ENCODE results near the gene SULT6B1.
"Not testable (repeated sequence)": the region's sequence is repeated elsewhere in the genome, so short reads cannot be mapped to it uniquely, and the experiment has no call there.

Gene SULT6B1

DNA sequence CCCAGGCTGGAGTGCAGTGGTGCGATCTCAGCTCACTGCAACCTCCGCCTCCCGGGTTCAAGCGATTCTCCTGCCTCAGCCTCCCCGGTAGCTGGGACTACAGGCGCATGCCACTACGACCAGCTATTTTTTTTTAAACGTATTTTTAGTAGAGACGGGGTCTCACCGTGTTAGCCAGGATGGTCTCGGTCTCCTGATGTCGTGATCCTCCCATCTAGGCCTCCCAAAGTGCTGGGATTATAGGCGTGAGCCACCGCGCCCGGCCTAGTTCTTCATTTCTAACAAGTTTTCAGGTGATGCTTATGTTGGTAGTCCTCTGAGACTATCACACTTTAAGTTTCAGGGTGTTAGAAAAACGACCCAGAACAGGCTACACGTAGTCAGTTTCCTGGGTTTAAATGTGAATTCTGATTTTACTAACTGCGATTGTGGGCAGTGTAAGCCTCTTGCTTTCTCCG lies 7.4 kb upstream of the SULT6B1 start:
- not testable (repeated sequence) for DNase-seq

DNA sequence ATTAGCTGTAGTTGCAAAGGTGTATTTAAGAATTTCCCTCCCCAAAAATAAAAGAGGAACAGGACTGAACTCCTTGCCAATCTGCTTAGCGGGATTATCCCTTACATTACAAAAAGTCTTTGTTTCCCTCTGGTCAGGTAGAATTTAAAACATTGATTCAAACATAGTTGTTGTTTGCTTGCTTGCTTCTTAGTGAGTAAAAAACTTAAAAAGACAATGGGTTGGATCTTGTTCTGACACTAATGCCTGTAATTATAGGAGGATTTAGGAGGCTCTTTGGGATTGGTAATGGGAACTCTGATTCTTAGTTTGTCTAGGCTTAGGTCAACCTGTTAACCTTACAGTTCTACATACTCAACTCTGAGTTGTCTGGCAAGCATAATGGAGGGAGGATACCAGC lies 4.1 kb upstream of the SULT6B1 start:
- no peak for DNase-seq

DNA sequence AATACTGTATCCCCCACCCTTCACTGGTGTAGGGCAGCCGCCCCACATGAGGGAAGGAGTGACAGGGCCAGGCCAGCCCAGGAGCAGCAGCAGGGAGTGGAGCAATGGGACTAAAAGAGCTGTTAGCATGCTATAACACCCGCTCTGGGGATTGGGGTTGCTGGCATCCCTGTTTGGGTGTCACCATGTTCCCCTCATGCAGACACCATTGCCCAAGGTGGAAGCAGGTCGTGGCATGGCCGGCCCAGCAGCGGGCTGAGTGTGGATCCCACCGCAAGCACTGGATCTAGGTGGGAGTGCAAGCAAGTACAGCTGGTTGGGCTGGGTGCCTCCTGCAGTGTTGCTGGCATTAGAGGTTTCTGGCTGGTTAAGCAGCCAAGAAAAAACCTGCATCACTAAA lies 3.3 kb upstream of the SULT6B1 start:
- DNase-seq, result no peak

DNA sequence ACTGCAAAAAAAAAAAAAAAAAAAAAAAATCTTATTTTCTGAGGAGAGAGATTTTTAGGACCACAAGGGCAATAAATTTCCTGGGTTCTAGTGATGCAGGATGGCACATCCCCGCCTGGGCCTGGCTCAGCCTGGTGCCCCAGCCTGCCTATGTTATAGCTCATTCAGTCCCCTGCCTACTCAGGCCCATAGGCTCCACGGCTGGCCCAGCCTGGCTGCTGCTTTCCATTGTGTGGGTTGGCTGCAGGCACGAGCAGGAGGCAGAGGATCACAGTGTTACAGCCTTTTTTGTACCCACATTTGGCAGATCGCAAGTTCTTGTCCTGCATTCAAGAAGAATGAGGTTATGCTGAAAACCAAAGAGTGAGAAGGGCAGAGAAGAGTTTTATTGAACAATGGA lies 2.8 kb upstream of the SULT6B1 start:
- DNase-seq, result no peak

DNA sequence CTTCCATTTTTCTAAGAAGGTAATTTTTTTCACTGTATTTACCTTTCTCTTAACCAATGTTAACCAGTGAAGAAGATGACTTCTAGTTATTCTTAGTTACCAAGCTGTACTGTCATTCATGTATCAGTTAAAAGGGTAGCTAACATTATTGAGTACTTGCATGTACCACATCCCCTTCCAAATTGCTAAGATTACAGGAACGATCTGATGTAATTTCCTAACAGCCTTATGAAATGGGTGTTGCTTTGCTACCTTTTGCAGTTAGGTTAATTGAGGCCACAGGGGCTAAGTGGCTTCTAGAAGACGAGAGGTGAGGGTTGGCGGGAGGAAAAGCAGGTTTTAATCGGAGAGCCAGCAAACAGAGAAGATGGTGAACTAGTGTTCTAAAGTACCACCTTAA lies 1.8 kb upstream of the SULT6B1 start:
- DNase-seq, result no peak

DNA sequence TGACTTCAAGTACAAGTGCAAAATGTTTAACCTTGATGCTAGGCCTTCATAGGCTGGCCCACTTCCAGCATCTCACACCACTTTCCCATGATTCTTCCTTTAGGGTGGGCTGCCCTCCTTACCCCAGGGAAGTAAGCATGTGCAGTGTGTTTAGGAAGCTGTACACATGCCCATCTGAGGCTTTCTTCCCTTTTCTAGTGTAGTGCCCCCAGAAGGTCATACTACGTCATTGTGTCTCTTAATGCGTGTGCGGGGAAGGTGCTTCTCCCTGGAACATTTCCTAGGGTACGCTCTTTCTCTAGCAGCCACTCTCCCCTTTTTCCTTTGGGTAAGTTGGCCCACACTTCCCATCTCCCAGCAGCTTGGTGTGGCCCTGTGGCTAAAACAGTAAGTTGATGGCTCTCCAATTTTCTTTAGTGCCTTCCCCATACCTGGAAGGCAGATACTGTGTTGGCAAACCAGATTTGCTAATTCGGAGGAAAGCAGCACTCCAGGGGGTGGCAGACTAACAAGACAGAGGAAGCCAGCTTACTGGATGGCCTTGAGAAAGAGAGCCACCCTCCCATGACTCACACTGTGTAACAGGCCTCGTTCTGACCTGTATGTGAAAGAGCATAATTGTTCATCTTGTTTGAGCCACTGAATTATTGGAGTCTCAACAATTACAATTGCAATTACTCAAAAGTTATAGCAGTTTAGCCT lies 1.1 kb upstream of the SULT6B1 start:
- DNase-seq, result peak; percentile 15

DNA sequence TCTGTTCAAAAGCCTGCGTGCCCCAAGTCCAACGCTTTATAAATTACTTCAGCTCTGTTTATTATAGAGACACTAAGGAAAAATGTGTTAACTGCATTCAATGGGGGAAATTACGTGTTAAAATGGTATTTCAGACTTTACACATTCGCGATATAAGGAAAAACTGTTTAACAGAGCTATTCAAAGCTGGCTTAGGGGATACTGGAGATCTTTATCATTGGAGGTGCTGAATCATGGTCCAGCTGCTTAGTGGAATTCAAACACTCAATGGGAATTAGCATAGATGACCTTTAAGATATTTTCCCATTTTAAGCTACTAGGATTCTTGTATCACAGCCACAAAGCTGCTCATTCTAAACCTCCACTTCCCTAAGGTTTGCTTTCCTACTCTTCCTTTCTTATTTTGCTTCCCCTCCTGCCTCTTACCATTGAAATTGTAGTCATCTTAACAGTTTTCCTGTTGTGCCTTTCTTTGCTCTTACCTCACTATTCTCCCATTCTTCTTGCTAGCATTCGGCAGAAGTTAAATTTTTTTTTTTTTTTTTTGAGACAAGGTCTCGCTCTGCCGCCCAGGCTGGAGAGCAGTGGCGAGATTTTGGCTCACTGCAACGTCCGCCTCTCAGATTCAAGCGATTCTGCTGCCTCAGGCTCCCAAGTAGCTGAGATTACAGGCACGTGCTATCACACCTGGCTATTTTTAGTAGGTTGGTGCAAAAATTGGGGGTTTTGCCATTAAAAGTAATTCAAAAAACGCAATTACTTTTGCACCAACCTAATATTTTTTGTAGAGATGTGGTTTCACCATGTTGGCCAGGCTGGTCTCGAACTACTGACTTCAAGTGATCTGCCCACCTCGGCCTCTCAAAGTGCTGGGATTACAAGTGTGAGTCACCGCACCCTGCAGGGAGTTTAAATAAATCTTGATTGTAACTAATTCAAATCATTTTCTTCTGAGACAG lies 6.5 kb downstream of the SULT6B1 start:
- no peak for DNase-seq

DNA sequence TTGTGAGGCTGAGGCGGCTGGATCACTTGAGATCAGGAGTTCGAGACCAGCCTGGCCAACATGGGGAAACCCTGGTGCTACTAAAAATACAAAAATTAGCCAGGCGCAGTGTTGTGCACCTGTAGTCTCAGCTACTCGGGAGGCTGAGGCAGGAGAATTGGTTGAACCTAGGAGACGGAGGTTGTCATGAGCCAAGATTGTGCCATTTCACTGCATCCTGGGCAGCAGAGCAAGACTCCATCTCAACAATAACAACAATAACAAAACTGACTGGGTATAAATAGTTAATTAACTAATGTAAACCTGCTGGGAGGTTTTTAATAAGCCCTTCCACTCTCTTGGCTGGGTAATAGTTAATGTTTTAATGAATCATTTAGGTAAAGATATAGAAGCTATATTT lies 7.8 kb downstream of the SULT6B1 start:
- DNase-seq, result no peak

DNA sequence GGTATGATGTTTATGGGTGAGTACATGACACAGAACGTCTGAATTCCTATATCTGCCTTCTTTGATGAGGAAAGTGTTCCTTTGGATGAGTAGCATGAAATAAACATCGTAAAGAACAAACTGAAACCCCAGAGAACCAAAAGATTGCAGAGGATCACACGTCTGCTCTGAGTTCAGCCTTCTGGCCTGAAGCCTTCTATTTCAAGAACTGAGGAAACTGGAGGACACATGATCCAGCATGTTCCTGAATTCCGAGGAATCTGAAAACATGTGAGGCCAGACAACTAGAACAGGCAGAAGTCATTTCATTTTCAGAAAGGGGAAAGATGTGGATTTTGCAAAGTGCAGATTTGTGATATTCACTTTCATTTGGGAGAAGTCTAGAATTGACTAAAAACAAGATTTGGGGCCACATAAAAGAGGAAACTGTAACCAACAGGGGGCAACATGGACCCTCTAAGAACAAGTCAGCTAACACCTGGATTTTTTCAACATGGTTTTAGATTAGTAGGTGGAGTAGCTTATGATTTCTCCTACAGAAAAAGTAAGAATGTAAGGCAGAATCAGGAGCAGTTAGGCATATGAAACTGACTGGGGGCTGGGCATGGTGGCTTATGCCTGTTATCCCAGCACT lies 8.3 kb downstream of the SULT6B1 start:
- no peak for DNase-seq

DNA sequence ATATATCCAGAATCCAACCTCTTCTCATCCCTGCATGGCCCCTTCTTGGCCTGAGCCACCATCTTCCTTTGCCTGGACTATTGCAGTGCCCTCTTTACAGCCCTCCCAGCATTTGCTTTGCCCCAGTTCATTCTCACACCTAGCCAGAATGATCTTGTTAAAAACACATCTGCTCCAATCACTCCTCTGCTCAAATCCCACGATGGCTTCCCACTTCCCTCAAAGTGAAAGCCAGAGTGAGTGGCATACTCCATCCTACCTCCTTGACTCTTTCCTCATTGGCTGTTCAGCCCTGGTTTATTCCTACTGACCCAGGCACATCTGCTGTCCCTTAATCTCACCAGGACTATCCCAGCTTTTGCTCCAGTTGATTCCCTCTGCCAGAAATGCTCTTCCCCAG lies 14.7 kb downstream of the SULT6B1 start:
- DNase-seq, result no peak

DNA sequence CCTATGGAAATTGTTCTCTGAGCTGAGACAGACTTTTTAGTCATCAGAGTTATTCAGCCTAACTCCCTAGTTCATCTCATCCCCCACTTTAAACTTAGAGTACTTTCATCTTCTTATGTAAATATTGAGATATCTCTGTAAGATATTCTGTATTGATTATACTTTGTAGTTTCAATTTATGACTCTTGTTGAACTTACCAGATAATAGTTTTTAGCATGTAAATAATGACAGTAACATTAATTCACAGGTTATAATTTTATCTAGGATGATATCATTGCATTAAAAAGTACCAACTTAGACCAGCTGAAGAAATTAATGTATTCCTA lies 16.9 kb downstream of the SULT6B1 start:
- DNase-seq, result no peak

DNA sequence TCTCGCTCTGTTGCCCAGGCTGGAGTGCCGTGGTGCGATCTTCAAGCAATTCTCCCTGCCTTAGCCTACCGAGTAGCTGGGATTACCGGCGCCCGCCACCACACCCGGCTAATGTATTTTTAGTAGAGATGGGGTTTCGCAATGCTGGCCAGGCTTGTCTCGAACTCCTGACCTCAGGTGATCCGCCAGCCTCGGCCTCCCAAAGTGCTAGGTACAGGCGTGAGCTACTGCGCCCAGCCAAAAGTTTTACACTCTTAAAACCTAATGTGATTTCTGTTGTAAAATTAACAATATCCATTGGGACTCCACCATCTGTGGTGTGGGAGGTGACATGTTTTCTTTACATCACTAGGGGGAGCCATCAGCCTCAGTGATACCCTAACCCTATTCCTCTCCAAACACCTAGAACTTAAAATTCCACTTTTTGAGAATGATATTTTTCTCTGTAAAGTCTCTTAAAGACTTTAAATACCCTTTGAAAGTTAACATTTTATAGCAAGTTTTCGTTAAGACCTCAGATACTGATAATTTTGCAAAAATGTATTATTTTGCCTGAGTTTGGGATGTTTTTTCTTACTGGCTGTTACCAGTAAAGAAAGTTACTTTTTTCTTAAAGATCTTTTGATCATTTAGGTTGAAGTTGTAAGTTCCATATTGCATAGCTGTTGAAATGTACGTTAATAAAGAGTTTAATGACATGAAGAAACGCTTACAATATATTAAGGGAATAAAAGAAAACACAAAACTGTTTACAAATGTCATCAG lies 20.1 kb downstream of the SULT6B1 start:
- DNase-seq, result peak; percentile 56

DNA sequence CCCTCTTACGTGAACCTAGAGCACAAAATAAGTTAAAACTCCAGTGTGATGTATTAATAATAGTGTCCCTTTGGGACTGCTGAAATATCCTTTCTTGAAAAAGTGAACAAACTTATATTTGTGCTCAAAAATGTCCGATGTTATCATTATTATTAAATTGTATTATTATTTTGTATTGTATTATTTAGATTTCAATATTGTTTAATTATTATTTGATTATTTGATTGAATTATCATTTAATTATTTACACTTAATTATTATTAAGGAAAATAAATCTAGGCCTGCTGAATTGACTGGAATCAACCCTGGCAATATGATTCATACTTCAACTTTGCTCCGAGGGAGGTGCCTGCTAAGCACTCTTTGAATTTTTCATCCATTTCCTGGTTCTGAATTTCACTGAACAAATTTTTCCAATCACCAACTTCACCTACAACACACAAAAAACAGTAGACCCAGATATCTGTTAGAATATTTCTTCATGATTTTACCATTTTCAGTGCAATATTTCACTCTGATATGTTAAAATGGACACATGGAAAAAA lies 20.8 kb downstream of the SULT6B1 start:
- no peak for DNase-seq

DNA sequence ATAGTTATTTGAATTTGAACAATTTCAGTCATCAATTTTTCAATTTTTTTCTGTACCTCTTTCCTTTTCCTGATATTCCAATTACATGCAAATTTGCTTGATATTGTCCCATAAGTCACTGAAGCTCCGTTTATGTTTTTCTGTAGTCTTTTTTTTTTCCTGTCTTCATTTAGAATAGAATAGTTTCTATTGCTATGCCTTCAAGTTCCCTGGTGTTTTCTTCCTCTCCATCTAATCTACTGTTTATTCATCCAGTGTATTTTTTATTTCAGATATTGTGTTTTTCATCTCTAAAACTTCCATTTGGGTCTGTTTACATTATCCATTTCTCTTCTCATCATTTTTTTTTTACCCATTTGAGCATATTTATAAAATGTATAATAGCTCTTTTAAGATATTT lies 23.7 kb downstream of the SULT6B1 start:
- no peak for DNase-seq

DNA sequence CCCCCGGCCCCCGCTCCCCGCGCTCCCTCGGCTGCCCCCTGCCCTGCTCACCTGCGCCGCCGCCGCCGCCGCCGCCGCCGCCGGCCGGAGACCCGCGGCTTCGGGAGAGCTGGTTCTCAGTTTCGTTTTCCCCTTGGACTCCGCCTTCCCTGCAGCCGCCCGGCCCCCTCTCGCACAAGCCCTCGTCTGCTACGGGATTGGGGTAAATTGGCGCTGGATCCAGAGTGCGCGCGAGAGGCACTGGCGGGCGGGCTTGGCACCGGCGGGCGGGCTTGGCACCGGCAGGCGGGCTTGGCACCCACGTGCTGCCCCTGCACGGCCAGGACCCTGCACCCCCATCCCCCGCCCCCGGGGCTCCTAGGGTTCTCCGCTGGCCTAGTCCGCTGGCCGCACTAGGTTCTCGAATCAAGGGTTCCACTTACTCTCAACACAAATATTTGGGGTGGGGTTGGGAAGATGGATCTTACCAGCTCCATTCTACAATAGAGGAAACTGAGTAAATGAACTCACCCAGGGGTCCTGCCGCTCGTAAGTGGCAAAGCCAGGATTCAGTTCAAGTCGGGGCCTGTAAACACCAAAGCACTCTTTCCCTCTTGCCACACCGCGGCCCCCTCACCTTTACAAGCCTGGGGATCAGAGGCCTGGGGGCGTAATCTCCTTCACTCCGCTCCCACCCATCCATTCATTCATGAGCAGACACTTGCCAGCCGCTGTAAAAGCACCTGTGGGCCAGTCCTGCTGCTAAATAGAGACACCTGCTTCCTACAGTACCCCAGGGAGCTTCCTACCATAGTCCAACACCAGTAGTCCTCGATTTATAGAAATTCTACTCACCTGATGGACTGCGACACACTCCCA lies 31.4 kb downstream of the SULT6B1 start, which contains the start of gene EIF2AK2:
EIF2AK2 (minus strand) TSS at position 124 of the 858 bp plus-strand sequence. CDS start 9,174 bp downstream, outside the sequence.
- peak; percentile 90 for DNase-seq

DNA sequence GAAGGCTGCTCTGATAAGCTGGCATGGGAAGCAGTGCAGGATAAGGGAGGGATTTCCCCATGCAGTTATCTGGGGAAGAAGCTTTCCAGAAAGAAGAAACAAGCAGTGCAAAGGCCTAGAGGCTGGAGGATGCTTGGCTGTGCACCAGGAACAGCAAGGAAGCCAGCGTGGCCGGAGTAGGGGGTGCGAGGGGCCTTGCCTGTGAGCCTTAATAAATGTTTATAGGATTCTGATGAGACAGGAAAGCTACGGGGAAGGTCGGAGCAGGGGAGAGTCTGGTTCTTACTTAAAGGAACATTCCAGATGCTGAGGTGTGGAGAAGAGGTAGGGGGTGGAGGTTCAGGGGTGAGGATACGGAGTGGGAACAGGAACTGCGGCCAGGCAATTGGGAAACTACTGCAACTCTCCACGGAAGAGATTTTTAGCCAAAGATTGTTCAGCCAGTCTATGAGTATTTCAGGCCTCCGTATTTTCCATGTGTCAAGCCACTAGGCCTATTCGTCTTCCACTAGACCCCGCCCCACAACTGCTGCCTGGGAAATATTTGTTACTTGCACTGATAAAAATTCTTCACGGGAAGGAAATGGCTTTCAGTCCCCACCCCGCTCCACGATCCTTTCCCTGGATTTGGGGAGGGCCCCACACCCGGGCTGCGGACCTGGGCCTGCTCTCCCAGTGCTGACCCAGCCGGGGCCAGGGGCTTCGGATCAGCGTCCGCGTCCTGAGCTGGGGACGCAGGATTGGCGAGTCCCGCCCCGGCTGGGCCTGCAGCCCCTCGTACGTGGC lies 32.2 kb downstream of the SULT6B1 start:
- peak; percentile 31 for DNase-seq

DNA sequence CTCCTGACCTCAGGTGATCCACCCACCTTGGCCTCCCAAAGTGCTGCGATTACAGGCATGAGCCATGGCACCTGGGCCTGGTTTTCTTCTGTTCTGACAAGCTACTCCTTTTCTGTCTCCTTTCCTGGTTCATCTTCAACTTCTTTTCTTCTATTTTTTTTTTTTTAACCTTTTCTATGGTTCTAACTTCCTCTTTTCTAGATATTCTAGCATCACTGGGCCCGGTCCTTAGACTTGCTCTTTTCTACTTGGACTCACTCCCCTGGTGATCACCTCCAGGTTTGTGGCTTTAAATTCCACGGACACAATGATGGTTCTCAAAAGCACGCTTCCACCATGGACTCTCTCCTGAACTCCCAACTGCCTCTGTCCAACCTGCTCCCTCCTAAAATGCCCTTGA lies 33.7 kb downstream of the SULT6B1 start:
- no peak for DNase-seq

DNA sequence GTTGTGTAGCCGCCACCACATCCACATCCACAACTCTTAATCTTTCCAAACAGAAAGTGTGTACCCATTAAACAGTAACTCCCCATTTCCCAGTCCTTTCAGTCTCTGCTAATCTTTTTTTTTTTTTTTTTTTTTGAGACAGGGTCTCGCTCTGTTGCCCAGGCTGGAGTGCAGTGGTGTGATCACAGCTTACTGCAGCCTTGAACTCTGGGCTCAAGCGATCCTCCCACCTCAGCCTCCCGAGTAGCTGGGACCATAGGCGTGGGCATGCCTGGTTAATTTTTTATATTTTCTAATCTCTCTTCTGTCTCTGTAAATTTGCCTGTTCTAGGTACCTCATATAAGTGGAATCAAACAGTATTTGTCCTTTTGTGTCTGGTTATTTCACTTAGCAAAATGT lies 35.2 kb downstream of the SULT6B1 start:
- DNase-seq, result no peak

DNA sequence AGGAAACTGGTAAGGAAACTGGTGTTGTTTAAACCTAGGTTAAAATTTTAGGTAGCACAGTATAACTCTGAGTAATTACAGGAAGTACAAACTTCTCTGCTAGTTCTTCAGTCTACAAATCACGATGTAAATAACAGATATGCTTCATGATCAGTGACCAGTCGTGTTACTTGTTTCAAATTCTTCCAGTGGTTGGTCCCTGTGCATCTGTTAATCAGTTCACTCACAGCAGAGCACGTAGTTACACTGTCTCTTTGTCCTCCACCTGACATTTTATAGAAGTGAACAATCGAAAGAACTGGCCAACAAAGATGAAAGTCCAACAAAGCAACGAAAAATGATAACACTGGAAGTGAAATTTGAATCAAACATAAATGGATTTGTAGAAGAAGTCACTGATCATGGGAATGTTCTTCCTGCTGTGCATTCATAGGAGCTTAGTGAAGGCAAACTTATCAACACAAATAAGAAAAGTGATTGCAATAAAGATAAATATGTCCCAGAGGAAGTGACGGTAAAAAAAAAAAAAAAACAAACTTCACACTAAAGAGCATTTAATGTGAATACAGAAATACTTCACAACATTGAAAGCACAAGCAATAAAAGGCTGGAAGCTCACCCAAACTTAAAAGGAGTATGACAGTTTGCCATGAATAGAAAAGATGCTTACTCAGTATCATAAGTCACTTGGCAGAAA lies 38.7 kb downstream of the SULT6B1 start:
- peak; percentile 44 for DNase-seq

DNA sequence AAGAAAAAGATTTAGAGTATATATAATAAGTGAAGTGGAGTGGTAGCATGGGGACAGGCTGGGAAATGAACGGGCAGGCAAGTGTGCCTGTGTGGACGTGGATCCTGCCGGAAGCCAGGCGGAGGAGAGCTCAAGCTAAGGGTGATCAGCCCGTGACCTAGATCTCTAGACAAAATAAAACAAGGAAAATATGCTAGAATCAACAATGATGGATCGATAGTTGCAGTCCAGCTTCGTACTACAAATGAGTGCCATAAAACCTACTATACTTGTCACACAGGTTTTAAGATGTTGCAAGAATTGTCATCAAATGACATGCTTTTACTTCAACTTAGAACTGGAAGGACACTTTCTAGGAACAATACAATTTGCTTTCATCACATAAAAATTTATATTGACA lies 40.1 kb downstream of the SULT6B1 start:
- DNase-seq, result no peak
